ENCODE measurements around the gene EIF3J. TPM values are rescaled to one million over a fixed set of nuclear protein-coding genes. Genes with fewer than 3 reads are reported as not detected.
A peak's percentile ranks its signal among the peaks of the same experiment; 100 is the strongest.

The EIF3J gene
- total RNA-seq, 3 donors from 2014 or later (not counting 1 experiment from before 2014, with no cell fraction given) = 53.1 to 75.7 (median 72.4) TPM

- Histone ChIP-seq H3K4me3 (ENCODE audit: low read length) (no peak overlapping the region), H3K9me3 (ENCODE audit: control insufficient read depth, insufficient read depth, low read length) (no peaks in the 10 kb centered on the region), H3K27ac (ENCODE audit: low read length) (no peak overlapping the region), H3K4me1 (ENCODE audit: control insufficient read depth, insufficient read depth, low read length) (no peaks in the 10 kb centered on the region), H3K27me3 (ENCODE audit: control insufficient read depth, insufficient read depth, low read length) (no peaks in the 10 kb centered on the region), H3K36me3 (ENCODE audit: control insufficient read depth, insufficient read depth, low read length) (peaks cover 50% of the 10 kb centered on the region)
- H3K4me1 Mint-ChIP-seq = peaks cover 6 to 13% of the 10 kb centered on the region in 2 donors
- ATAC-seq = no peak
- H3K27ac Mint-ChIP-seq = no peak overlapping the region
- H3K9me3 Mint-ChIP-seq = no peaks in the 10 kb centered on the region
- over 99% methylated on average over 7 of the region's 7 CpGs for WGBS (ENCODE audit: insufficient coverage)
- no peak for DNase-seq
- H3K27me3 Mint-ChIP-seq (ENCODE audit: low read depth in 2 of 2) = no peaks in the 10 kb centered on the region
- TF ChIP-seq, protein P1, sequence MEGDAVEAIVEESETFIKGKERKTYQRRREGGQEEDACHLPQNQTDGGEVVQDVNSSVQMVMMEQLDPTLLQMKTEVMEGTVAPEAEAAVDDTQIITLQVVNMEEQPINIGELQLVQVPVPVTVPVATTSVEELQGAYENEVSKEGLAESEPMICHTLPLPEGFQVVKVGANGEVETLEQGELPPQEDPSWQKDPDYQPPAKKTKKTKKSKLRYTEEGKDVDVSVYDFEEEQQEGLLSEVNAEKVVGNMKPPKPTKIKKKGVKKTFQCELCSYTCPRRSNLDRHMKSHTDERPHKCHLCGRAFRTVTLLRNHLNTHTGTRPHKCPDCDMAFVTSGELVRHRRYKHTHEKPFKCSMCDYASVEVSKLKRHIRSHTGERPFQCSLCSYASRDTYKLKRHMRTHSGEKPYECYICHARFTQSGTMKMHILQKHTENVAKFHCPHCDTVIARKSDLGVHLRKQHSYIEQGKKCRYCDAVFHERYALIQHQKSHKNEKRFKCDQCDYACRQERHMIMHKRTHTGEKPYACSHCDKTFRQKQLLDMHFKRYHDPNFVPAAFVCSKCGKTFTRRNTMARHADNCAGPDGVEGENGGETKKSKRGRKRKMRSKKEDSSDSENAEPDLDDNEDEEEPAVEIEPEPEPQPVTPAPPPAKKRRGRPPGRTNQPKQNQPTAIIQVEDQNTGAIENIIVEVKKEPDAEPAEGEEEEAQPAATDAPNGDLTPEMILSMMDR (IDR thresholded peaks at IDR 0.05) = no peak
- H3K36me3 Mint-ChIP-seq = peaks cover 6% of the 10 kb centered on the region
- intact Hi-C loops (cut with micrococcal nuclease) = no loop called here
- H3K4me3 Mint-ChIP-seq = no peak overlapping the region
These were observed 44.9 kb upstream of the EIF3J start for GRCh38 chr15:44492040-44492439.

- H3K9me3 Mint-ChIP-seq = no peaks in the 10 kb centered on the region
- H3K4me3 ChIP-seq (ENCODE audit: low read length) = no peak overlapping the region
- intact Hi-C loops (cut with micrococcal nuclease) = no loop called here
- no peak overlapping the region for H3K27ac ChIP-seq (ENCODE audit: low read length)
- peaks cover 47% of the 10 kb centered on the region for H3K36me3 ChIP-seq (ENCODE audit: control insufficient read depth, insufficient read depth, low read length)
- no peak for ATAC-seq
- no peaks in the 10 kb centered on the region for H3K27me3 ChIP-seq (ENCODE audit: control insufficient read depth, insufficient read depth, low read length)
- H3K27me3 Mint-ChIP-seq (ENCODE audit: low read depth in 2 of 2) = no peaks in the 10 kb centered on the region
- H3K27ac Mint-ChIP-seq = peak overlapping the region in 1 of 2 donors; percentile 19
- TF ChIP-seq, protein P1 (IDR thresholded peaks at IDR 0.05) = no peak
- 100% methylated on average over 1 of the region's 3 CpGs for WGBS (ENCODE audit: insufficient coverage)
- H3K4me1 Mint-ChIP-seq = peaks cover 0 to 13% of the 10 kb centered on the region in 2 donors
- H3K36me3 Mint-ChIP-seq = peaks cover 6% of the 10 kb centered on the region
- DNase-seq = no peak
- H3K9me3 ChIP-seq (ENCODE audit: control insufficient read depth, insufficient read depth, low read length) = no peaks in the 10 kb centered on the region
- H3K4me1 ChIP-seq (ENCODE audit: control insufficient read depth, insufficient read depth, low read length) = no peaks in the 10 kb centered on the region
- no peak overlapping the region for H3K4me3 Mint-ChIP-seq
These were observed 44.3 kb upstream of the EIF3J start for GRCh38 chr15:44492672-44493071.

DNA sequence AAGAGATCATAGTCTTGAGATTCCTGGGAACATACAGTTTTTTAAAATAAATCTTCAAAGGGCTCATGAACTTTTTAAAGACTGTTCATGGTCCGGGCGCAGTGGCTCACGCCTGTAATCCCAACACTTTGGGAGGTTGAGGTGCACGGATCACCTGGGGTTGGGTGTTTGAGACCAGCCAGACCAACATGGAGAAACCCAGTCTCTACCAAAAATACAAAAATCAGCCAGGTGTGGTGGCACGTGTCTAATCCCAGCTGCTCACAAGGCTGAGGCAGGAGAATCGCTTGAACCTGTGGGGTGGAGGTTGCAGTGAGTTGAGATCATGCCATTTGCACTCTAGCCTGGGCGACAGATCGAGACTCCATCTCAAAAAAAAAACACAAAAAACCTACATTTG, 41.4 kb upstream of the EIF3J start:
- Mint-ChIP-seq H3K27ac (no peak overlapping the region), H3K4me1 (peaks cover 0 to 6% of the 10 kb centered on the region in 2 donors), H3K27me3 (ENCODE audit: low read depth in 2 of 2) (no peaks in the 10 kb centered on the region), H3K9me3 (no peaks in the 10 kb centered on the region), H3K4me3 (no peak overlapping the region), H3K36me3 (peaks cover 6% of the 10 kb centered on the region)
- DNase-seq (no peak), ATAC-seq (no peak)
- WGBS (ENCODE audit: insufficient coverage) = 97% methylated on average over 6 of the region's 8 CpGs
- H3K27ac ChIP-seq (ENCODE audit: low read length) = no peak overlapping the region
- no peaks in the 10 kb centered on the region for H3K9me3 ChIP-seq (ENCODE audit: control insufficient read depth, insufficient read depth, low read length)
- no peaks in the 10 kb centered on the region for H3K27me3 ChIP-seq (ENCODE audit: control insufficient read depth, insufficient read depth, low read length)
- TF ChIP-seq, protein P1 (IDR thresholded peaks at IDR 0.05) = no peak
- intact Hi-C loops (cut with micrococcal nuclease) = no loop called here
- peaks cover 45% of the 10 kb centered on the region for H3K36me3 ChIP-seq (ENCODE audit: control insufficient read depth, insufficient read depth, low read length)
- no peaks in the 10 kb centered on the region for H3K4me1 ChIP-seq (ENCODE audit: control insufficient read depth, insufficient read depth, low read length)
- no peak overlapping the region for H3K4me3 ChIP-seq (ENCODE audit: low read length)

- TF ChIP-seq, protein P1 (IDR thresholded peaks at IDR 0.05) = no peak
- Mint-ChIP-seq H3K9me3 (no peaks in the 10 kb centered on the region), H3K27me3 (ENCODE audit: low read depth in 2 of 2) (no peaks in the 10 kb centered on the region), H3K4me3 (no peak overlapping the region), H3K27ac (peak overlapping the region; percentile 11 to 40), H3K4me1 (peaks cover 4 to 9% of the 10 kb centered on the region in 2 donors), H3K36me3 (no peaks in the 10 kb centered on the region)
- H3K27ac ChIP-seq (ENCODE audit: low read length) = no peak overlapping the region
- H3K27me3 ChIP-seq (ENCODE audit: control insufficient read depth, insufficient read depth, low read length) = no peaks in the 10 kb centered on the region
- H3K36me3 ChIP-seq (ENCODE audit: control insufficient read depth, insufficient read depth, low read length) = peaks cover 39% of the 10 kb centered on the region
- no peak overlapping the region for H3K4me3 ChIP-seq (ENCODE audit: low read length)
- WGBS (ENCODE audit: insufficient coverage) = 79% methylated on average over 2 of the region's 3 CpGs
- no peaks in the 10 kb centered on the region for H3K4me1 ChIP-seq (ENCODE audit: control insufficient read depth, insufficient read depth, low read length)
- no peak for ATAC-seq
- intact Hi-C loops (cut with micrococcal nuclease) = no loop called here
- no peaks in the 10 kb centered on the region for H3K9me3 ChIP-seq (ENCODE audit: control insufficient read depth, insufficient read depth, low read length)
- DNase-seq = no peak
These were observed 36.4 kb upstream of the EIF3J start for GRCh38 chr15:44500555-44500954.
